Stomach (tissue), 4 donors: ENCODE results near the gene USP13.

ENCODE experiments used
- CTCF ChIP-seq, 7 experiments: fragments of 450-650 bp in 4 of 7; fragments of 200-600 bp in 3 of 7; sonication (generic) in 3 of 7; IDR thresholded peaks; one replicate each; pipeline ENCODE4 v1.5.1; 2016 to 2019; ENCODE audit warnings: antibody characterized with exemption in 7 of 7, control low read depth in 2 of 7, mild to moderate bottlenecking in 1 of 7
- EP300 ChIP-seq: sonication (generic); formaldehyde crosslinking; IDR thresholded peaks from one replicate; pipeline ENCODE4 v1.6.1; 2017; ENCODE audit warnings: antibody characterized with exemption
- POLR2A ChIP-seq, 4 donors: fragments of 450-650 bp; IDR thresholded peaks; one replicate each; pipeline ENCODE4 v1.6.1; 2016; ENCODE audit warnings: antibody characterized with exemption in 4 of 4, control low read depth in 2 of 4, mild to moderate bottlenecking in 1 of 4, moderate library complexity in 1 of 4

GRCh38 chr3:179730506-179730905 is 77.7 kb downstream of the USP13 start:
- TF ChIP-seq CTCF (IDR thresholded peaks at IDR 0.05) (no peak), POLR2A (IDR thresholded peaks at IDR 0.05) (no peak), EP300 (no peak)
